ENCODE results near the gene ASCC1. TPM values are rescaled to one million over a fixed set of nuclear protein-coding genes. Genes with fewer than 3 reads are reported as not detected.
A peak's percentile ranks its signal among the peaks of the same experiment; 100 is the strongest.

Gene ASCC1
- total and polyA plus RNA-seq, 2 of the 13 experiments (the other 11 are each of a cell fraction or from before 2014, with no cell fraction given) = 21.6 to 30.1 TPM

- TF ChIP-seq ZSCAN22 (CRISPR knock-in tag; IDR thresholded peaks at IDR 0.05) (no peak), ZNF362 (CRISPR knock-in tag; IDR thresholded peaks at IDR 0.05; ENCODE audit: borderline replicate concordance) (peak; percentile 46; the same call in 1 of the 2 replicates), ZNF615 (CRISPR knock-in tag; IDR thresholded peaks at IDR 0.05; ENCODE audit: borderline replicate concordance) (no peak), CBX2 (IDR thresholded peaks at IDR 0.05; ENCODE audit: low read depth, low read length) (no peak), CBX2 (CRISPR knock-in tag; IDR thresholded peaks at IDR 0.05; ENCODE audit: low read depth) (no peak), SNAPC4 (CRISPR knock-in tag; IDR thresholded peaks at IDR 0.05) (no peak), ZXDC (CRISPR knock-in tag; IDR thresholded peaks at IDR 0.05) (no peak), CTCF (CRISPR knock-in tag; IDR thresholded peaks at IDR 0.05) (no peak), ZNF841 (CRISPR knock-in tag; IDR thresholded peaks at IDR 0.05; ENCODE audit: borderline replicate concordance) (no peak), PRPF4 (IDR thresholded peaks at IDR 0.05; ENCODE audit: low read depth, low read length, poor library complexity, severe bottlenecking) (no peak), ZNF746 (CRISPR knock-in tag; IDR thresholded peaks at IDR 0.05) (no peak), IKZF5 (CRISPR knock-in tag; IDR thresholded peaks at IDR 0.05) (peak; percentile 65; the same call in 1 of the 2 replicates), FOSL2 (CRISPR knock-in tag; IDR thresholded peaks at IDR 0.05) (peak; percentile 65), MED1 (CRISPR knock-in tag; IDR thresholded peaks at IDR 0.05) (peak; percentile 69), NCOR1 (IDR thresholded peaks at IDR 0.05; ENCODE audit: borderline replicate concordance, low read length) (no peak), NKX3-1 (CRISPR knock-in tag; IDR thresholded peaks at IDR 0.05) (no peak)
Measured at GRCh38 chr10:72068901-72069446, 147.1 kb downstream of the ASCC1 start (continued).

Data from HepG2 (cell line).